ENCODE measurements around the gene VPS13D. TPM values are rescaled to one million over a fixed set of nuclear protein-coding genes. Genes with fewer than 3 reads are reported as not detected.

Gene VPS13D
- total and polyA plus RNA-seq, 10 of the 15 experiments (the other 5 are each of a cell fraction or from before 2014, with no cell fraction given), result 1.4 to 16.9 (median 8.5) TPM

GRCh38 chr1:12457771-12458170 is 227.9 kb downstream of the VPS13D start:
- TF ChIP-seq, protein P1, sequence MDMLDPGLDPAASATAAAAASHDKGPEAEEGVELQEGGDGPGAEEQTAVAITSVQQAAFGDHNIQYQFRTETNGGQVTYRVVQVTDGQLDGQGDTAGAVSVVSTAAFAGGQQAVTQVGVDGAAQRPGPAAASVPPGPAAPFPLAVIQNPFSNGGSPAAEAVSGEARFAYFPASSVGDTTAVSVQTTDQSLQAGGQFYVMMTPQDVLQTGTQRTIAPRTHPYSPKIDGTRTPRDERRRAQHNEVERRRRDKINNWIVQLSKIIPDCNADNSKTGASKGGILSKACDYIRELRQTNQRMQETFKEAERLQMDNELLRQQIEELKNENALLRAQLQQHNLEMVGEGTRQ (IDR thresholded peaks at IDR 0.05; ENCODE audit: borderline replicate concordance, low read depth, low read length), result no peak
- TF ChIP-seq BCLAF1 (IDR thresholded peaks at IDR 0.05) (no peak), HCFC1 (IDR thresholded peaks at IDR 0.05; ENCODE audit: low read length) (no peak), ZZZ3 (IDR thresholded peaks at IDR 0.05; ENCODE audit: control insufficient read depth, insufficient read length, low read depth) (no peak), ZNF687 (IDR thresholded peaks at IDR 0.05) (no peak), RELB (IDR thresholded peaks at IDR 0.05; ENCODE audit: low read depth) (no peak), RFX5 (IDR thresholded peaks at IDR 0.05; ENCODE audit: low read depth, low read length) (no peak)
- CTCF ChIA-PET, result interaction anchor here (0.7 to 1.2 kb wide), 2 partner anchors 11 to 14 kb away, joined by 3 to 4 read pairs; no protein-coding TSS in a partner anchor

More at GRCh38 chr1:12457771-12458170, 227.9 kb downstream of the VPS13D start:
- in situ Hi-C loops (cut with MboI) (no loop called here), intact Hi-C loops (cut with micrococcal nuclease; ENCODE audit: unreplicated experiment) (no loop called here)
- WGBS (ENCODE audit: insufficient coverage, insufficient replicate concordance, low lambda C conversion rate, missing lambda C conversion rate), result 81% methylated on average over 4 of the region's 4 CpGs
- Histone ChIP-seq H3K9me3 (replicated peaks; ENCODE audit: control insufficient read depth, insufficient read depth, low read length) (no peaks in the 10 kb centered on the region), H3K27ac (ENCODE audit: control insufficient read depth, insufficient read depth) (no peak overlapping the region), H3K4me2 (ENCODE audit: control insufficient read depth, insufficient read depth) (no peak overlapping the region), H4K20me1 (ENCODE audit: control insufficient read depth, insufficient read depth) (no peaks in the 10 kb centered on the region; the same call in 1 of the 2 replicates), H3K4me1 (ENCODE audit: control insufficient read depth, insufficient read depth, low read length) (no peaks in the 10 kb centered on the region), H3K9ac (ENCODE audit: control insufficient read depth, insufficient read depth, low read length) (no peak overlapping the region), H3K36me3 (ENCODE audit: control insufficient read depth in 2 of 2, insufficient read depth in 2 of 2, low read length in 1 of 2) (peaks cover 3 to 8% of the 10 kb centered on the region in 2 experiments; a peak in 3 of 4 replicates), H3K4me3 (no peak overlapping the region), H3K79me2 (ENCODE audit: control insufficient read depth, insufficient read depth, low read length) (no peaks in the 10 kb centered on the region), H3K27me3 (replicated peaks in 1 of 2; ENCODE audit: control insufficient read depth in 2 of 2, insufficient read depth in 2 of 2, low read length in 1 of 2) (no peaks in the 10 kb centered on the region; a peak in 1 of 4 replicates), H2AFZ (ENCODE audit: control insufficient read depth, low read depth, low read length) (no peak overlapping the region)
- no TSS peak for BruUV-seq (replicated peaks)
- ChIA-PET SMC1A (ENCODE audit: uncharacterized antibody, unreplicated experiment) (interaction anchor here (1.1 kb wide), 1 partner anchor 17 kb away, joined by 3 read pairs; no protein-coding TSS in a partner anchor), POLR2A (no interaction called here), RAD21 (ENCODE audit: unreplicated experiment) (no interaction called here)
- no peak for ATAC-seq
- FAIRE-seq, result no peak
- no peak for DNase-seq (ENCODE audit: low read depth, low spot score)
